ENCODE data around the gene BEST2. TPM values are rescaled to one million over a fixed set of nuclear protein-coding genes. Genes with fewer than 3 reads are reported as not detected.

Gene BEST2
- total and polyA plus RNA-seq, 4 experiments from 2014 or later, result not detected

GRCh38 chr19:12766051-12766521, 14.5 kb downstream of the BEST2 start:
- H3K36me3 ChIP-seq (ENCODE audit: insufficient read depth, low read length), result no peaks in the 10 kb centered on the region
- Mint-ChIP-seq H3K4me1 (peaks cover 2 to 14% (median 6%) of the 10 kb centered on the region in 4 donors), H3K4me3 (peak overlapping the region in 1 of 8 donors; percentile 48), H3K36me3 (peaks cover 0 to 5% of the 10 kb centered on the region in 2 donors), H3K27me3 (no peaks in the 10 kb centered on the region), H3K27ac (peak overlapping the region in 1 of 7 donors; percentile 42), H3K9me3 (peaks cover 0 to 2% (median 0%) of the 10 kb centered on the region in 8 donors)
- ChIA-PET CTCF (ENCODE audit: partially characterized antibody) (interaction anchor here (0.7 to 27.8 kb wide), 13 partner anchors 10 to 107 kb away, joined by 3 to 906 read pairs (median 5); partner anchors contain the start of genes HOOK2, JUNB, PRDX2 and RNASEH2A), POLR2A (ENCODE audit: partially characterized antibody) (interaction anchor here (0.8 to 3.6 kb wide), 8 partner anchors 10 to 199 kb away, joined by 3 to 30 read pairs (median 4); partner anchors contain the start of genes HOOK2 and JUNB)
- H3K27me3 ChIP-seq (ENCODE audit: insufficient read depth, low read length), result no peaks in the 10 kb centered on the region
- intact Hi-C loops (cut with micrococcal nuclease), result loop anchor here (1.0 kb wide), 3 partner anchors 9 to 81 kb away; partner anchors contain the start of gene HOOK2
- no peak overlapping the region for H3K27ac ChIP-seq (ENCODE audit: low read depth, low read length)
- peak; percentile 63 to 83 (median 69) for DNase-seq
- no peaks in the 10 kb centered on the region for H3K9me3 ChIP-seq (ENCODE audit: control insufficient read depth in 1 of 2, low read length in 2 of 2)
- H3K4me3 ChIP-seq (ENCODE audit: low read length in 2 of 2), result no peak overlapping the region
- H3K4me1 ChIP-seq (ENCODE audit: insufficient read depth, low read length), result no peaks in the 10 kb centered on the region

DNA sequence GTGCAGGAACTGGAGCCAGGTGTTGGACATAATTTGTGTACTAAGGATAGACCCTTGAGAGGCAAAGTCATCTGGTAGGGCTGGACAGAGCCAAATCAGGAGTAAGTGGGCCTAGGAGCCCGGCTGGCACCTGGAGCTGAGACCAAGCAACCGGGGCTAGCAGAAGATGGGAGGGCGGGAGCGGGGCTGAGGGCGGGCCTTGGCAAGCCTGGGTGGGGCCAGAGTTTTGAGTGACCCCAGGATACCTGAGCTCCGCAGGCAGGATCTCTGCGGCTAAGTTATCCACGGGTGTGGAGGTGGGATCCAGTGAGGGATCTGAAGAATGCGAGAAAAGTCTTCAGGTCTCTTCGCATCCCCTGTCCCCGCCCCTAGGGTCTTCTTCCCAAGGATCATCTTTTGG, 15.6 kb downstream of the BEST2 start:
- intact Hi-C loops (cut with micrococcal nuclease), result no loop called here
- POLR2A ChIA-PET (ENCODE audit: partially characterized antibody), result interaction anchor here (0.6 to 3.6 kb wide), 3 partner anchors 11 to 511 kb away, joined by 3 to 30 read pairs (median 11); no protein-coding TSS in a partner anchor

GRCh38 chr19:12767666-12768065, 16.1 kb downstream of the BEST2 start:
- POLR2A ChIA-PET (ENCODE audit: partially characterized antibody), result interaction anchor here (0.6 to 3.6 kb wide), 3 partner anchors 10 to 511 kb away, joined by 3 to 30 read pairs (median 11); no protein-coding TSS in a partner anchor
- Mint-ChIP-seq H3K36me3 (peaks cover 0 to 5% of the 10 kb centered on the region in 2 donors), H3K4me3 (no peak overlapping the region), H3K27ac (no peak overlapping the region), H3K27me3 (no peaks in the 10 kb centered on the region), H3K9me3 (peaks cover 0 to 2% (median 0%) of the 10 kb centered on the region in 8 donors), H3K4me1 (peaks cover 4 to 14% (median 5%) of the 10 kb centered on the region in 4 donors)
- H3K36me3 ChIP-seq (ENCODE audit: insufficient read depth, low read length), result no peaks in the 10 kb centered on the region
- no peak overlapping the region for H3K4me3 ChIP-seq (ENCODE audit: low read length in 2 of 2)
- intact Hi-C loops (cut with micrococcal nuclease), result no loop called here
- no peak overlapping the region for H3K27ac ChIP-seq (ENCODE audit: low read depth, low read length)
- CTCF ChIA-PET (ENCODE audit: partially characterized antibody), result interaction anchor here (1.1 to 27.8 kb wide), 6 partner anchors 8 to 106 kb away, joined by 3 to 906 read pairs (median 25); partner anchors contain the start of genes HOOK2, JUNB, PRDX2 and RNASEH2A
- no peaks in the 10 kb centered on the region for H3K9me3 ChIP-seq (ENCODE audit: control insufficient read depth in 1 of 2, low read length in 2 of 2)
- no peaks in the 10 kb centered on the region for H3K4me1 ChIP-seq (ENCODE audit: insufficient read depth, low read length)
- no peaks in the 10 kb centered on the region for H3K27me3 ChIP-seq (ENCODE audit: insufficient read depth, low read length)
- no peak for DNase-seq

More for the DNA sequence above, 15.6 kb downstream of the BEST2 start:
- H3K27me3 ChIP-seq (ENCODE audit: insufficient read depth, low read length), result no peaks in the 10 kb centered on the region
- CTCF ChIA-PET (ENCODE audit: partially characterized antibody), result interaction anchor here (1.1 to 27.8 kb wide), 8 partner anchors 9 to 106 kb away, joined by 3 to 906 read pairs (median 7); partner anchors contain the start of genes HOOK2, JUNB, PRDX2 and RNASEH2A
- Mint-ChIP-seq H3K36me3 (peaks cover 0 to 5% of the 10 kb centered on the region in 2 donors), H3K4me3 (no peak overlapping the region), H3K9me3 (peaks cover 0 to 2% (median 0%) of the 10 kb centered on the region in 8 donors), H3K4me1 (peaks cover 4 to 14% (median 5%) of the 10 kb centered on the region in 4 donors), H3K27me3 (no peaks in the 10 kb centered on the region), H3K27ac (no peak overlapping the region)
- H3K9me3 ChIP-seq (ENCODE audit: control insufficient read depth in 1 of 2, low read length in 2 of 2), result no peaks in the 10 kb centered on the region
- H3K4me1 ChIP-seq (ENCODE audit: insufficient read depth, low read length), result no peaks in the 10 kb centered on the region
- H3K4me3 ChIP-seq (ENCODE audit: low read length in 2 of 2), result no peak overlapping the region
- no peak overlapping the region for H3K27ac ChIP-seq (ENCODE audit: low read depth, low read length)
- no peak for DNase-seq
- H3K36me3 ChIP-seq (ENCODE audit: insufficient read depth, low read length), result no peaks in the 10 kb centered on the region

DNA sequence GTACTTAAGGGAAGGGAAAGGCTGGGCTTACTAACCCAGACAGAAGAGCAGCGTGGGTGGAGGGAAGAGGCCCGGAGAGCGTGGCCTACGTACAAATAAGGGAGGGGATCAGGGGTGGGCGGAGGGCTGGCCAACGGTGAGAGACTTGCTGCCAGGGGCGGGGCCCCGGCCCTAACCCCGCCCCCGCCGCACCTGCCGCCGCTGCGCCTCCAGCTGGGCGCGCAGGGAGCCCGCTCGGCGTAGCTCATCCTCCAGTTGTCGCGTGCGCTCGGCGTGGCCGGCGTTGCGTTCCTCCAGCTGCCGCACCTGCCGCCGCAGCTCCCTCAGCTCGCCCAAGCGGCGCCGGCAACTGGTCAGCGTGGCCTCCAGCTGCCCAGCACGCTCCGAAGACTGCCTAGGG, 18.1 kb downstream of the BEST2 start:
- intact Hi-C loops (cut with micrococcal nuclease), result no loop called here
- POLR2A ChIA-PET (ENCODE audit: partially characterized antibody), result interaction anchor here (16.4 kb wide), 1 partner anchor 25 kb away, joined by 1162 read pairs; the partner anchor contains the start of genes JUNB, PRDX2 and THSD8
- Mint-ChIP-seq H3K36me3 (peaks cover 0 to 5% of the 10 kb centered on the region in 2 donors), H3K4me3 (peak overlapping the region in 6 of 8 donors; percentile 24 to 62 (median 52)), H3K27ac (peak overlapping the region in 4 of 7 donors; percentile 10 to 78 (median 54)), H3K9me3 (peaks cover 0 to 2% (median 0%) of the 10 kb centered on the region in 8 donors), H3K27me3 (no peaks in the 10 kb centered on the region), H3K4me1 (peaks cover 10 to 14% (median 13%) of the 10 kb centered on the region in 4 donors)
- Histone ChIP-seq H3K9me3 (ENCODE audit: control insufficient read depth in 1 of 2, low read length in 2 of 2) (no peaks in the 10 kb centered on the region), H3K4me1 (ENCODE audit: insufficient read depth, low read length) (peaks cover 3% of the 10 kb centered on the region), H3K4me3 (ENCODE audit: low read length in 2 of 2) (no peak overlapping the region), H3K27me3 (ENCODE audit: insufficient read depth, low read length) (no peaks in the 10 kb centered on the region), H3K27ac (ENCODE audit: low read depth, low read length) (no peak overlapping the region), H3K36me3 (ENCODE audit: insufficient read depth, low read length) (no peaks in the 10 kb centered on the region)
- peak; percentile 55 to 71 (median 67) for DNase-seq
- CTCF ChIA-PET (ENCODE audit: partially characterized antibody), result interaction anchor here (1.6 to 27.8 kb wide), 4 partner anchors 9 to 79 kb away, joined by 4 to 906 read pairs (median 16); partner anchors contain the start of genes JUNB, PRDX2, RNASEH2A and THSD8

- no peaks in the 10 kb centered on the region for H3K36me3 Mint-ChIP-seq
Observed at GRCh38 chr19:12770922-12771321, 19.3 kb downstream of the BEST2 start.

DNA sequence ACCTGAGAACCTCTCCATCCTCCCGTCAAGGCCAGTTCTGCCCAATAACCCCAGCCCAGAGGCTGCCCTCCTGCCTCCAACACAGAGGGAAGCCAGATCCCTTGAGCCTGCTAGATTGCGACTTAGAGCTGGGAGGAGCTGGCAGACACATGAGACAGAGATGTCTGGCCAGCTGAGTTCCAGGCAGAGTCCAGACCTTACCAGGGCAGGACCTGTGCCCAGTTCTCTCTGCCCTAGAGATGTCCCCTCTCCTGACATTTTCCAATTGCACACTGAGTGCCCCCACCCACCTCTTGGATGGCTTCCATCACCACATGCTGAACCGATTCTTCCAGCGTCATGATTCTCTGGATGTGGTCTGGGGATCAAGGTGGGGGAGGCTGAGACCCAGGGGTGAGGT, 20.7 kb downstream of the BEST2 start:
- peaks cover 10 to 18% (median 16%) of the 10 kb centered on the region in 4 donors for H3K4me1 Mint-ChIP-seq
- Histone ChIP-seq H3K4me3 (ENCODE audit: low read length in 2 of 2) (no peak overlapping the region), H3K36me3 (ENCODE audit: insufficient read depth, low read length) (no peaks in the 10 kb centered on the region), H3K9me3 (ENCODE audit: control insufficient read depth in 1 of 2, low read length in 2 of 2) (no peaks in the 10 kb centered on the region), H3K27me3 (ENCODE audit: insufficient read depth, low read length) (no peaks in the 10 kb centered on the region), H3K27ac (ENCODE audit: low read depth, low read length) (no peak overlapping the region), H3K4me1 (ENCODE audit: insufficient read depth, low read length) (peaks cover 15% of the 10 kb centered on the region)
- H3K4me3 Mint-ChIP-seq, result no peak overlapping the region
- peak in 1 of 5 donors; percentile 30 for DNase-seq
- no peaks in the 10 kb centered on the region for H3K36me3 Mint-ChIP-seq
- intact Hi-C loops (cut with micrococcal nuclease), result no loop called here
- H3K9me3 Mint-ChIP-seq, result no peaks in the 10 kb centered on the region
- no peaks in the 10 kb centered on the region for H3K27me3 Mint-ChIP-seq
- H3K27ac Mint-ChIP-seq, result no peak overlapping the region
- POLR2A ChIA-PET (ENCODE audit: partially characterized antibody), result interaction anchor here (16.4 kb wide), 1 partner anchor 23 kb away, joined by 1162 read pairs; the partner anchor contains the start of genes JUNB, PRDX2 and THSD8
- CTCF ChIA-PET (ENCODE audit: partially characterized antibody), result interaction anchor here (0.8 to 27.8 kb wide), 4 partner anchors 13 to 75 kb away, joined by 3 to 906 read pairs (median 18); partner anchors contain the start of genes JUNB, PRDX2, RNASEH2A and THSD8

More at GRCh38 chr19:12770922-12771321, 19.3 kb downstream of the BEST2 start:
- peak in 1 of 5 donors; percentile 33 for DNase-seq
- no peaks in the 10 kb centered on the region for H3K27me3 Mint-ChIP-seq
- no peaks in the 10 kb centered on the region for H3K36me3 ChIP-seq (ENCODE audit: insufficient read depth, low read length)
- POLR2A ChIA-PET (ENCODE audit: partially characterized antibody), result interaction anchor here (0.6 to 16.4 kb wide), 2 partner anchors 24 to 69 kb away, joined by 3 to 1162 read pairs; partner anchors contain the start of genes JUNB, PRDX2 and THSD8
- intact Hi-C loops (cut with micrococcal nuclease), result no loop called here
- CTCF ChIA-PET (ENCODE audit: partially characterized antibody), result interaction anchor here (1.0 to 27.8 kb wide), 5 partner anchors 11 to 77 kb away, joined by 3 to 906 read pairs (median 7); partner anchors contain the start of genes JUNB, PRDX2, RNASEH2A and THSD8
- H3K27me3 ChIP-seq (ENCODE audit: insufficient read depth, low read length), result no peaks in the 10 kb centered on the region
- H3K4me1 Mint-ChIP-seq, result peaks cover 10 to 16% (median 14%) of the 10 kb centered on the region in 4 donors
- no peak overlapping the region for H3K27ac Mint-ChIP-seq
- no peaks in the 10 kb centered on the region for H3K9me3 ChIP-seq (ENCODE audit: control insufficient read depth in 1 of 2, low read length in 2 of 2)
- H3K4me3 ChIP-seq (ENCODE audit: low read length in 2 of 2), result no peak overlapping the region
- peaks cover 0 to 2% (median 0%) of the 10 kb centered on the region in 8 donors for H3K9me3 Mint-ChIP-seq
- H3K4me3 Mint-ChIP-seq, result no peak overlapping the region
- peaks cover 8% of the 10 kb centered on the region for H3K4me1 ChIP-seq (ENCODE audit: insufficient read depth, low read length)
- H3K27ac ChIP-seq (ENCODE audit: low read depth, low read length), result no peak overlapping the region
